ENCODE results near the gene HOXB3.
A peak's percentile ranks its signal among the peaks of the same experiment; 100 is the strongest.

The HOXB3 gene

DNA sequence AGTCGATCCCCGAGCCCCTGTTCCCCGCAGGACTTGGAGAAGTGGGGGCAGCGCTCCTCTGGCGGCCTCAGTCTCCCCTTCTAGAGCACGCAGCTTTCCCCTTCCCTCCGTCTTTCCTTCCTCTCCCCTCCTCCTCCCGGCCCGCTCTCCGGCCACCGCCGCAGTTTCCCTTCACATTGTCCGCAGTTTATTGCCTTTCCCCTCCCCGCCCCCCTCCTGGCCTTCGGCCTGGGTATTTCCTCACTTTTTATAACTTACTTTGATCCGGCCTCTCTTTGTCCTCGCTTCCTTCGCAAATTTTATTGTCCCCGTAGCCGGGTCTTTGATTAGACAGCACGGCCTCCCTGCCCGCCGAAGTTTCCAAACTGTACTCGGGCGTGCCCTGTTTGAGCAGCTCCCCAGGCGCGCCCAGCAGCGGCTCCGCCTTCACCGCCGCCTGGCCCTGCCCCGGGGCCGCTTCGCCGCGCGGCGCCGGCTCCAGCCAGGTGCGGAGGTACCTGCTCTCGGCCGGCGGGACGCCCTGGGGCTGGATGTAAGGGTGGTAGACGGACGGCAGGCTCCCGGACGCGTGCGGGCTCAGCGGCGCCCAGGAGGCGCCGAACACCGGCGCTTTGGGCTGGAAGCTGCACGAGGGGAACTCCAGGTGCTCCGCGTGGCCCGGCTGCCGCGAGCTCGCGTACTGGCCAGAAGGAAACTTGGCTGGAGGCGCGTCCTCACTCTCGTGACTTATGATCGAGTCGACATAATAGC is 35.6 kb upstream of the HOXB3 start:
- DNase-seq: peak; percentile 45 to 54

DNA sequence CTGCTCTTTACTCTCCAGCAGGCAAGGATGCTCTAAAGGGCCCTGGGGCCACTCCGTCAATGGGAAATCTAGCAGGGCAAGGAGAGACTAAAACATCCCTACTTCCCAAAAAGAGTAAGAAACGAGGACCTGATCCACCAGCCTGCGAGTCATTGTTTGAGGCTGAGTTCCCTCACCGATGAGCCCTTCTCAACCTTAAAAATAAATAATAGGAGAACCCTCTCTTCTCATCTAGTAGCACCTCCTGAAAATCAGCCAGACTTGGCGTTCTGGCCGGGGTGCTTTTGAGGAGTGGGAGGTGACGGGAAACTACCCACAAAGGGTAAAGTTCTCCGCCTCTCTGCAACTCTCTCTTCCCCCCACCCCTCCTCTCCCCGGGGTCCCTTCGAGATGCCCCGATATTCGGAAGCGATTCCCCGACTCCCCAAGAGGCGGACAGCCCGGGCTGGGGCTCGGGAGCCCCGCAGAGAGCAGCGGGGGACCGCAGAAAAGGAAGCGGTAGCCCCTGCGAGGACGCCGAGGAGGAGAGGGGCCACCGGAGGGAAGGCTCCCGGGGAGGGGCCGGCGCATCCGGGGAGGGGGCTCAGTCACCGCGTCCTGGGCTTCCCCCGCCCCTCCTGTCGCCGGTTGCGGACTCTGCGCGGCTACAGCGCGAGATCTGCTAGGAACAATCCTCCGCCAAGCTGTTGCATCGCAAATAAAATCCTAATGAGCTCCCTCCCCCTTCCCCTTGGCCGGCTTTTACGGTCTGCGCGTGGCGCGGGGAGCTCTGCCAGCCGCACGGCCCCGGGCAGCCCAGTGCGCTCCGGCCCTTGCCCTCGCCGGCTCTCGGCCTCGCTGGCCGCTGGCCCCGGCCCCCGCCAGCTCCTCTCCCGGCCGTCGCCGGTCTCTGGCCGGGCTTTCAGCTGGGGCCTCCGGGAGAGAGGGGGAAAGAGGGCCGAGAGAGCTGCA is 34.8 kb upstream of the HOXB3 start:
- DNase-seq: no peak

DNA sequence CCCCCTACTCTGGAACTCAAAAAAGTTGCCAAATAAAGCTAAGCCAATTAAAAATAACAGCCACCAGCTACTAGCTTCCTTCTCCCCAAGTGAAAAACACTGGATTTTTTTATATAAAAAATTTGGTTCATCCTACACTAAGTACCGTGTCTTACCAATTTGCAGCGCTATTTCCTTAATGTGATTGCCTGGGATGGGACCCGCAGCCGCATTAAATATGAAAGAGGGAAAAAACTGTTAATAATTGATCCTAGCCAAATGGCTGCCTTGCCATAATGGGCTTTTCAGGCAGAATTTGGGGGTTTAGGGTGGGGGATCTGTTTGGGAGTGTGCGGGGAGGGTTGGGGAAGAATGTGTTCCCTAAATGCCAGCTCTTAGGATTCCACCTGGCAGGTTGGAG is 34.1 kb upstream of the HOXB3 start:
- no peak for DNase-seq

DNA sequence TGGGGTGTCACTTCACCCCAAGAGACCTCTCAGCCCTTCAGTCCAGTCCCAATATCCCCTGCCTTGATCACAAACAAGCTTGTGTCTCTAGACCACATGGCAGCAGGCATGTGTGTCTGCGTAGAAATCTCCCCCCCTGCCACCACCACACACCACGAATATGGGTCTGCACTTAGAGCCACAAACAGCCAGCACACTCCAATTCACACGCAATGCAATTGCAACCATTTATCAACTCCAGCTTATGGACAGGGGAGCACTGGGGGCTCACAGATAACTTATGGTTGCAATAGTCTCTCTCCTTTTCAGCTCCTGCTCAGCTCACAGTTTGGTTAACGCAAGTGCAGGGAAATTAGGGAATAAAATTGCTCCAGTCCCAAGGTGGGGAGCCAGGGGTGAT is 33.5 kb upstream of the HOXB3 start:
- DNase-seq: no peak

DNA sequence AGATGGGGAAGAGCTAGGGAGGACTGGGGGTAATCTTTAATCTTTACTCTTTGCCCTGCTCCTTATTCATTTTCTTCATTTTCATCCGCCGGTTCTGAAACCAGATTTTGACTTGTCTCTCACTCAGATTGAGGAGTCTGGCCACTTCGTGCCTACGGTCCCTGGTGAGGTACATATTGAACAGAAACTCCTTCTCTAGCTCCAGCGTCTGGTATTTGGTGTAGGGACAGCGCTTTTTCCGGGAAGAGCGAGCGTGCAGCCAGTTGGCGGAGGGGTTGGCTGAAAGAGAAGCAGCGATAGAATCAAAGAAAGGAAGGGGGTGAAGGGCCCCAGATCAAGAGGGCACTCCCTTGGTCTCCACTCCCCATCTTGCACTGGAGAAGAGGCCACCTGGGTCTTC is 32.8 kb upstream of the HOXB3 start:
- DNase-seq: no peak

DNA sequence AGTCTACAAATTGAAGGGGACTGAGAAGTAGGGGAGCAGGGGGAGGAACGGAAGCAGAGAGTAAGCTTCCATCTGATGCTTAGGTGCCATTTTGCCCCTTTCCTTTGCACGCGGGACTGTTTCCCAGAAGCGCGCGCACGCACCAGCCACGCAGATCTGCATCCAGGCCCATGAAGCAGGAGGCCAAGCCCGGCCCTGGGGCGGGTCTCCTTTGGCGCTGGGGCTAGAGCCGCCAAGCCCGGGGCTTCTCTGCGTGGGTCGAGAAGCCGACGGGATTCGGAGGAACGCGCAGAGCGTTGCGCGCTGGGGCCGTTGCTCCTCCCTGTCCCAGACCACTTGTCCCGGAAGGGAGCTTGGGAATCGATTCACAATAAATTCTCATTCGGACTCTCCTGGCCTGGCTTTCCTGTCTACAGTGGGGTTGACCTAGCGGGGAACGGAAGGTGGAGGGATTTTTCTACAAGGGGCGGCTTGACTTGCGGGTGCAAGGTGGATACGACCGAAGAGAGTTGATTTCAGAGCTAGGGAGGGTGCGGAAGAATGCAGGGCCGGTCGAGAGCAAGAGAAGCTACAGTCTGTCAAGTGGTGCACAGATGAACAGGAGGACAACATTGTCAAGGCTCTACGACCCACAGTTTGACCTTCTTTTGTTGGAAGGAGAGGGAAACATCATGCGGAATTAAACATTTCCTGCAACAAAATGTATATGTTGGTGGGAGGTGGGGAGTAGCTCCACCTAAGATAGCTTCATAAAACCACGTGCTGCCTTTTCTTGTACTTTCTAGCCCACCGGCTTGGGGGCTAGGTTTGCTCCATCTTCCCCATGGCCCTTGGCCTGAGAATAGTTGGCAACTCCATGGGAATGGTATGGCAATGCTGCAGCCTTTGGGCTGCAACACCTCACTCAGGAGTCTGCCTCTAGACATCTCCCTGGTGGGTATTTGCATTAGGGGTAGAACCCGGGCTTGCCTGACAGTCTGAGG is 31.7 kb upstream of the HOXB3 start:
- DNase-seq: no peak

DNA sequence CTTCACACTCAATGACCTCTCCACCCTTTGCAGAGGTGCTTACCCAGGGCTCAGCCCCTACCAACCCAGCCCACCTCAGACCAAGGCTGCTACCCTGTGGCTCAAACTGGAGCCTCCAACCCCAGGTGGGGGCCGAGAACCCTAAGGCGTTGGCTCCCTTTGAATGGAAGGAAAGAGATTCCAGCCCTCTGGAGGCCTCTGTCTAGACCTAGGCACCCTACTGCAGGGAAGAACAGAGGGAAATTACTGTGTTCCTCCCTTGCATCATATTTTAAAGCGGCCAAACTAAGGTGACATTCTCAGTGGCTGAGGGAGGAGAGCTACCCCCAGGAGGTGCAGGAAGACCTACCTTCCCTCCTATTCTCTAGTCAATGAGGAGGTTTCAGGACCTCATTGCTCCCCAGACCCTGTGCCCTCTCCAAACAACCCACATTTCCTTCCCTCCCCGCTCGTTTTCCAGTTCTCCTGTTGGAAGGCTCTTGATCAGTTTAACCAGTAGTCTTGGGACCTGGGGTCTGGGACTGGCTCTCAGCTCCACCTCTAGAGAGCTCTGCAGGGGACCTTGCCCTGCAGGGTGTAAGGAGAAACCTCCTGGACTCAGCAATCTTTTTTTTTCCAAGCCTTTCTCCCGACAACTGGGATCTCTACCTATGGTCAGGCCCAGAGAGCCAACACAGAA is 30.6 kb upstream of the HOXB3 start:
- no peak for DNase-seq

DNA sequence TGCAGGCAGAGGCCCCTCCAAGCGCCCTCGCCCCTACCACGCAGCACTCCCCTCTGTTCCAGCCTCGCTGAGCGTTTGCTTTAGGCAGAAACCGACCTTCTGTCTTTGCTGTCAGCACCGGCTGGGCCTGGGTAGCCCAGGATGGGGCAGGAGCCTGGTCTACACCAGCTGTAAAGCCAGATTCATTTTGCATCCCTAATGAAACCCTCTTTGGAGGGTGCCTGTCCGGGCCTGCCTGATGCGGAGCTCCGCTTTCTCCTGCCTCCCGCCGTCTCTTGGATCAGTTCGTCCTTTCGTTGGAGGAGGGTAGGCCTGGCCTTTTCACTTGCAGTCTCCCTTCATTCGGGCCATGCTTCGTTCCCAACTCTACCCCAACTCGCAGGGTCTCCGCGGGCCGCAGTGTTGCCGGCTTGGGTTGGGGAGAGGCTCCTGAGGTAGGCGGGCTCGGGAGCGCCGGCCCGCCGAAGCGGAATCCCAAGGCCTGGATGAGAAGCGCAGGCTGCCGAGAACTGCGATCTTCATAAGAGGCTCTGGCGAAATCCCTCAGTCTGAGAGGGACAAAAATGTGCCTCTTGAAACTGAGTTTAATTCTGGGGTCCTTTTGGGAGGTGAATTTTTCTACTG is 29.9 kb upstream of the HOXB3 start:
- no peak for DNase-seq

DNA sequence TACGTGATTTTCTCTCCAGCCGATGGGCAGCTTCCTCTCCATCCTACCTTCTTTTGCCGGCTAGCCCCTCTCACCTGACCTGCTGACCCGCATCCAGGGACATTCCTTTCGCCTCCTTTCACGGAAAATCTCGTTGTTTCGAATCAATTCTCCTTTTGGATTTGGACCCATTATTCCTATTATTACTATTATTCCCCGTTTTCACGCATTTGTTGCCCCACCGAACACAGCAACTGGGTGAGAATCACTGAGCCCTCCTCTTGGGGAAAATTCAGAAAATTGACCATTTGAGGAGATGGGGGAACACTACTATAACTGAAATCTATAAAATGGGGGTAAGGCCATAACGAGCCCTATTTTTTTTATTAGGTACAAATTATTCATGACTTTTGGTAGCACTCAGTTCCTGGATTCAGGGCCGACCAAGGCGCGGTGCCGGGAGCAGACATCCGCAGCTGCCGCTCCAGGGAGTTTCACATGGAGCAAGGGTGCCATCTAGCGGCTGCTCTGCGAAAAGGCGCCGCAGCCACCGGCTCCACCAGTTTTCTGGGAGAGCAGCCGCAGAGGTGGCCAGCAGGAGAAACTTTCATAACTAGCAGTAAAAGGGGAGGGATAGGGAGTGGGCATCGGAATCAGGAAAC is 28.3 kb upstream of the HOXB3 start:
- peak; percentile 85 to 88 for DNase-seq

DNA sequence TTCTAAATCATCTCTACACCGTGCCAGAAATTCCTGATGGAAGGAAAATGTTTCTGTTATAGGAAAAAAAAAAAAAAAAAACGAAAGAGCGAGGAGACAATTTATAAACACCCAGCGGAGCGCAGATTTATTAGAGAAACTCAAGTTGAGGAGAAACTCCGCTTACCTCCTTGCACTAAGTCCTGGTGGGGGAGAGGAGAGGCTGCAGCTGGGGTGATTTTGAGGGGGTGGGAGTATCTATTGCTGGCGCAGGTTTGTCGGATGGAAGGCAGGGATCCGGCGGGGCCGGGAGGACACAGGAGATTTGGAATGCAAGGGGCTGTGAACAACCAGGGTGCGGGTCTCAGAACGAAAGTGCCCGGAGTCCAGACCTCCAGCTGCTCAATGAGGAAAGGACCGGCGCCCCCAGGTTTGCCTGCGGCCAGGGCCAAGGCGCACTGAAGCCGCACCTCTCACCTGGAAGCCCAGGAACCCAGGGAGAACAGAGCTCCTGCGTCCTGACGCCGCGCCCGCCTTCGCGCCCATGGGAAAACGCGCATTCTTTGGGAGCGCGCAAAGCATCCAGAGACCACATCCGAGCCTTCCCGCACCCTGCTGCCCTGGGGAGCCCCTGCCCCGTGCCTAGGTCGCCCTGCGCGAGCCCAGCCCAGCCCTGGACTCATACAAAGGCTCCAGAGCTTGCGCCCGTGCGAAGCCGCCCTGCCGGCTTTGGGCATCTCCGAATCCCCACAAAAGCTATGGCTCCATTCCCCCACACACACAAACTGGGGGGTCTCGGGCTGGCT is 27.6 kb upstream of the HOXB3 start:
- no peak for DNase-seq

DNA sequence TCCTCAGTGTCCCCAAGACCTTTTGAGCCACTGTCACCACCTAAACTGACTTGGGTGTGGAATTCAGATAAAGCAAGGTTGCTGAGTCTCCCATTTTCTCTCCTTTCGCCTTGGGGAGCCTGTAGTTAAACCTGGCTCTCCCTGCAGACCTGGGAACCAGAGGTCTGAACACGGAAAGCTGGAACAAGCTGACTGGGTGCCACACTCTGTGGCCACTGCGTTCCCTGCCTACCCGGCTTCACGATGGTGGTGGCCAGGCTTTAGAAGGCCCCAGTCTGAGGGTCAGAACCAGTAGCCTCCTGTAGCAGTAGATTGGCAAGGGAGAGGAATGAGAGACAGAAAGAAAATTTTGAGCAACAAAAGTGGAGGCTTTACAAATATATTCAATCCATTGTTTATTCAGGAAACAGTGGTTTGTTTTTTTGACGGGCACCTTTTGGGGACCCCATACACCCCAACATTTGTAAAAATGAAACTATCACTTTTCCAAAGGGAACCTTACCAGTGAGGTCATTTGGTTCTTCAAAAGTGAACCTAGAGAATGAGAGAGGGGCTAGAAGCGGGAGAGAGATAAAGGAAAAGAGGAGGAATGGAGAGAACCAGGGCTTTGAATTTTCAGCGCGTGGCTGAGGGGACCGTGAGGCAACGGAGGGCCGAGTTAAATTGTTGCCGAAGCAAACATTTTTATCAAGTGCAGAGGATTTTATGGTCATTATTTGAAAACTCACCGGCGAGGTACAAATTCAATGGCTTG is 26.9 kb upstream of the HOXB3 start:
- no peak for DNase-seq

DNA sequence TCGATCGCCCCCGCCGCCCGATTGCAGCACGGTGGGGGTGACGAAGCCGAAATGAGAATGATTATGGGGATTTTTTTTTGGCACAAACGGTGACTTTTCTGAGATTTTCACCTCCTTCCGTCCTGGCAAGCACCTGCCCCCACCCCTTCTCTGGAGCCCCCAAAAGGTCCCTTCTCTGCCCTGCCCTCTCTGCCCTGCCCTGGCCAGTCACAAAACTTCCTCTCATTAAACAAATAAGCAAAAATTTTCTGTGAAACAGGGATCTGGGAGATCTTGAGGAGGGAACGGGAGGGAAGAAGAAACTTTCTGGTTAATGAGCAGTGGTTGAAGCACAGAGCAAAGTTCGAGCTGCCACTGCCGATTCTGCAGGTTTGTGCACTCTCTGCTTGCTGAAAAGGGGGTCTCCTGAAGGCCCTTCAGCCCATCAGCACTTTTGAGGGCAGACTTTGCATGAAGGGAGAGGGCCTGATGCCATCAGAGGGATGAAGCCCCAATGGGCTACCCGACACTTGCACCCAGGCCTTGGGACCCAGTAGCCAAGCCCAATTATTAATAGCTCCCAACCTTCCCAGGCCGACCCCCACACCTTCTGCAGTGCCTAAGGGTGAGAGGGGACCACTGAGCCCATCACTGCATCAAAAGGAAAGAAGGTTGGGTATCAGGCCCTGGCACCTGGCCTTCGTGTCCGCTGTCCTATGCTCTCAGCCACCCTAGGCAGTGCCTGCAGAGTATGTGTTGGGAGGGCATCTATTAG is 26.1 kb upstream of the HOXB3 start:
- no peak for DNase-seq

DNA sequence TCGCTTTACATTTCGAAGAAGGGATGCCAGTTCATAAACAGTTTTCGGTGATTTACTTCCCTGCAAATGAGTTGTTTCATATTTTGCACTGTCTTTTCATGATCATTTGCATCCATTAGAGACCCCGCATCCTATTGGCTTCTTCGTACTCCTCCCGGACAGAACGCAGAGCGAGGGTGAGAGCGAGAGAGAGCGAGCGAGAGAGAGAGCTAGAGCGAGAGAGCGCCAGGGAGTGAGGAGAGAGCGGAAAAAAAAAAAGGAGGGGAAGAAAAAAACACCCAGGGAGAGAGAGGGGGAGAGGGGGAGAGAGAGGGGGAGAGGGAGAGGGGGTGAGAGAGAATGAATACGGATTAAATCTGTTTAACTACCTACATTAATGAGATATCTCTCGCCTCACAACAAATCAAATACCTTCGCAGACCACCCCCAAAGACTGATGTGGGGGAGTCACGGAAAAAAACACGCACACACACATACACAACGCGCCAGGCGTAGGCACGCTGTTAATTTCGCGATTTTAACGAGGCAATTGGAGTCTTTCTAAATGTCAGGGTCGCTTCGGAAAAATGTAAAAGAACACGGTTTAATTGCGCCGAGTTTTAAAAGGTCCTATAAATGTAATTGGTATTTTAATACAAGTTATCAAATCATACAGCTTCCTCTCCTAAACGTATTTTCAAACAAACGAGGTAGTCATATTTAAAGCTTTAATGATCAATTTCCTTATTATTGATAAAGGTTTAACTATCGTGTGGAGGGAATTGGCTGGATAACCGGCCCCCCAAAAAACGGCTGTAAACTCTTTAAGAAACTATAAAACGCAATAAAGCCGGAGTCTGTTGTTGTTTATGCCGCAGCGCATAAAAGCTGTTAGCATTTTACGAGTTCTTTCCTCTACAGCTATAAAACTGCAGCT is 25.3 kb upstream of the HOXB3 start, which contains the start of gene HOXB8:
Gene HOXB8, minus strand, starts transcription at position 246 of the 916 bp plus-strand sequence. CDS start 588 bp downstream, outside the sequence.
- DNase-seq: no peak

DNA sequence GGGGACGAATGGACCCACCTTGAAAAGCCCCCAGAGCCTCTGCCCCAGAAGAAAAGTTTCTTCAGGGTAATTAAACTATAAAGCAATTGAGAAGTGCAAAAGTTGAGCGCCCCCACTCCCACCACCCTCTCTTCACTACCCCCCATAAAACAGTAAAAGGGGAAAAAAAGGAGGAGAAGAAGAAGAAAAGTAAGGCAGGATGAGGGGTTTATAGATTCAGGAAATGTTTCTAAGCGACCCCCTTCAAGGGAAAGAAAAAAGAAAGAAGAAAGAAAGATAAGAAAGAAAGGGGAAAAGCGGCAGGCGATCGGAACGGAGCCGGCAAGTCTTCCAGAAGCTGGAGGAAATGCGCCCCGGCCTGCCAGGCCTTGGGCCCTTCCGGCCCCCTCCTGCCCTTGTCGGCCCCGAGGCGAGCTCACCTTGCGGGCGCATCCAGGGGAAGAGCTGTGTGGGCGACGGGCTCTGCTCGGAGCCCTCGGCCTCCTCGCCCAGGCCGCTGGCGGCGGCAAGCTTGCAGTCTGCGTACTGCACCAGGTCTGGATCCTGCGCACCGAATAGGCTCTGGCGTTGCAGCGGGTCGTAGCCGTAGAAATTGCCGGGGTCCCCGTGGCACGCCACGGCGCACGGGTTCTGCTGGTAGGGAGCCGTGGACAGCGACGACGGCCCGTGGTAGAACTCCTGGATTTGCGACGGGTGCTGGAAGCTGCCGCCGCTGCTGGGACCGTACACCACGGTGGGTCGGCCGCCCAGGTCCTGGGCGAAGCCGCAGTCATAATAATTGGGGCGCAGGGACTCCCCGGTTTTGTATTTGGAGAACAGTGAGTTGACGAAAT is 24.0 kb upstream of the HOXB3 start:
- DNase-seq: peak; percentile 42 to 44

DNA sequence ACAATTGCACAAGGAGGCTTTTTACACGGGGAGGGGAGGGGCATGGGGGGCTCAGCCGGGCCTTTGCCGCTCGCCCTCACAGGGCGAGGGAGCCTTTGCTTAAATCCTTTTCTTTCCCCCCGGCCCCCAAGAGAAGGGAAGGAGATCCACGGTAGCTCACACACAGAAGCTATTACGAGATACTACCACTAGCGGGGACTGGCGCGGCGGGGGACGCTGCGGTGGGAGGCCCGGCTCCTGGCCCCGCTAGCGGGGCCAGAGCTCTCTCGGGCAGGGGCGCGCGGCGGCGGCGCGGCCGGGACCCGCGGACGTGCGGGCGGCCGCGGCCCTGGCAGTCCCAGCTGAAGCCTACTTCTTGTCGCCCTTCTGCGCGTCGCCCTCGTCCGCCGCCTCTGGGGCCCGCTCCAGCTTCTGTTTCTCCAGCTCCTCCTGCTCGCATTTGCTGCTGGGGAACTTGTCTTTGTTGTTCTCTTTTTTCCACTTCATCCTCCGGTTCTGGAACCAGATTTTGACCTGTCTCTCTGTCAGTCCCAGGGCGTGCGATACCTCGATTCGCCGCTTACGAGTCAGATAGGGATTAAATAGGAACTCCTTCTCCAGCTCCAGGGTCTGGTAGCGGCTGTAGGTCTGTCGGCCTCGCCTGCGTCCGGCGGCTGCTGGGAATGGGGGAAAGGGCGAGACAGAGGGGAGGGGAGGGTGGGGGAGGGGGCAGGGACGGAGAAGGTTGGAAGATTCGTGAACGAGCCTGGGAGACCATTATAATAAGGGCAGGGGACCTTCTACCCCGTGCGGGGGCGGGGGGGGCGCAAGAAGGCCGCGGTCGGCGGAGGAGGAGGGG is 23.0 kb upstream of the HOXB3 start:
- DNase-seq: peak; percentile 50 to 53

DNA sequence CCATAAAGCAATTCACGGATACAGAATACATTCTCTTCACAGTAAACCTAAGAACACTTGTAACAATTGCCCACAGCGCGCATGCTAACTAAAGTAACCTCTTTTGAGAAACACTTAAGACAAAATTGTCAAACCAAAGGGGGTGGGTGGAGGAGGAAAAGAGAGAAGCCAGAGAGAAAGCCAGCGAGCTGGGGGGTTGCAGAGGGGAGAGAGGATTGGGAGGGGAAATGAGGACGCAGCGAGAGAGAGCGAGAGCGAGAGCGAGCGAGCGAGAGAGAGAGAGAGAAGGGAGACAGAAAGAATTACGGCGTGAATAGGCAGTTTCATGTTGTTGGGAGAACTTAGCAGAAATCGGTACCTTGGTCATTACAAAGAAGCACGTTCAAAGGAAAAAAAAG is 22.4 kb upstream of the HOXB3 start:
- no peak for DNase-seq

Measured in activated CD4-positive, alpha-beta T cell treated with anti-CD3 and anti-CD28 coated beads, Interleukin-2, amount 50 U/mL, for 48 hours (primary cell).